Activated CD8-positive, alpha-beta T cell treated with anti-CD3 and anti-CD28 coated beads for 36 hours (primary cell): Measurements from ENCODE around the gene POU2F3. TPM values are rescaled to one million over a fixed set of nuclear protein-coding genes. Genes with fewer than 3 reads are reported as not detected.

Source experiments
- ATAC-seq: fragments of 200-7000 bp; cut with Tn5 transposase; one replicate; pipeline ENCODE4 v1.10.0; 2021; ENCODE audit warnings: mild to moderate bottlenecking, moderate library complexity
- CTCF ChIA-PET: fragments of 350-600 bp; sonication (Branson Sonifier 250); formaldehyde crosslinking; loops from one replicate; lab custom pipeline; 2021; ENCODE audit warnings: antibody characterized with exemption; lab: Charles Lee
- POLR2A ChIA-PET: fragments of 350-600 bp; sonication (Branson Sonifier 250); formaldehyde crosslinking; loops from one replicate; lab custom pipeline; 2021; ENCODE audit warnings: antibody characterized with exemption; lab: Charles Lee
- DNase-seq: peaks from one replicate; pipeline ENCODE4 v3.0.0-alpha.2; 2020
- H3K27ac Mint-ChIP-seq: one replicate; pipeline ENCODE4 v1.8.0; 2021; ENCODE audit warnings: mild to moderate bottlenecking, mixed read lengths
- H3K27me3 Mint-ChIP-seq: one replicate; pipeline ENCODE4 v1.8.0; 2021; ENCODE audit warnings: mixed read lengths
- H3K36me3 Mint-ChIP-seq: one replicate; pipeline ENCODE4 v1.8.0; 2021; ENCODE audit warnings: low read depth, mixed read lengths
- H3K4me1 Mint-ChIP-seq: one replicate; pipeline ENCODE4 v1.8.0; 2021; ENCODE audit warnings: low read depth, mixed read lengths
- H3K4me3 Mint-ChIP-seq: one replicate; pipeline ENCODE4 v1.8.0; 2021; ENCODE audit warnings: mild to moderate bottlenecking, moderate library complexity, mixed read lengths
- H3K9me3 Mint-ChIP-seq: one replicate; pipeline ENCODE4 v1.8.0; 2021; ENCODE audit warnings: mixed read lengths
- intact Hi-C: fragments of 100-400 bp; cut with micrococcal nuclease; formaldehyde crosslinking; loops from one replicate; pipeline ENCODE4 v1.10.0; 2022
- total RNA-seq, 2 experiments: library from RNA; stranded (reverse); gene quantifications; one replicate each; pipeline ENCODE4 v1.2.3, GENCODE V29; 2021
- TF ChIP-seq, protein P1 (sequence below): fragments of 200-600 bp; IDR thresholded peaks from one replicate; pipeline ENCODE4 v1.8.0; 2022; ENCODE audit warnings: antibody characterized with exemption, mild to moderate bottlenecking

Gene POU2F3
- total RNA-seq, 2 experiments from 2014 or later = not detected

DNA sequence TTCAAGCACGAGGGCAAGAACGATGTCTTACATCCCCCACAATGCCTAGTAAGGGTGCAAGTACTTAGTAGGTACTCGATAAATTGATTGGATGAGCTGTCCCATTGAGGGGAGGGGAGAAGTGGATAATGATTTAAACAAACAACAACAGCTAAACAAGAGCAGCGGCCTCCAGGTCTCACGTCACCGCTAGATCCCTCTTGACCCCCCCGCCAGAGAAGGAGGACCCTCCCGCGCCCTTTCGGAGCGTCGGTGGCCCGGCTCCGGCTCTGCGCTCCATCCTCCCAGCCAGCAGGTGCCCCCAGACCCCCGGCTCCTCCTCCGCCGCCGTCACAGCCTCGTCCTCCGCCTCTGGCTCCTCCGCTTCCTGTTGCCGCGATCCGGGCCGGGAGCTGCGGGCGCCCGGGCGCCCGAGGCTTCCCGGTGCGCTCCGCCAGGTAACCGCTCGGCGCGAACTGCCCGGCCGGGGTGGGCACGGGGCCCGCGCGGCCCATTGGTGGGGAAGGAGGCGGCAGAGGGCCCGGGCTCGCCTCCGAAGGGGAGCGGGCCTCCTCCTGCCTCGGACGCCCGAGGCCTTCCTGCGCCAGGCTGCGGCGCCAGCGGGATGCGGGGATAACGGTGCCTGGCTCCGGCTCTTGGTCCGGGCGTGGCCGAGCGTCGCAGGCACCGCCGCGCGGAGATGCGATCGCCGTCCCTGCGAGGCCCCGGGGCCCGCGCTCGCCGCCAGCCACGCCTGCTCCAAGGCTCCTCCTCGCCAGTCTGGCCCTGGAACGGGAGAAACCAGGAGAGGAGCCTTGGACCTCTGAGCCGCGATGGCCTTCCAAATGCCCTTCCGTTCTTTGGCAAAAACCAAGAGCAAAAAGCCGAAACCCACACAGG is 85.2 kb downstream of the POU2F3 start, which contains the start of gene TLCD5:
TLCD5 (plus strand) TSS at position 368 of the 879 bp plus-strand sequence. CDS start 2,143 bp downstream, outside the sequence.
- no peaks in the 10 kb centered on the region for H3K36me3 Mint-ChIP-seq
- ChIA-PET CTCF (interaction anchor here (2.9 kb wide), 1 partner anchor 10 kb away, joined by 19 read pairs; the partner anchor contains the start of gene ARHGEF12), POLR2A (no interaction called here)
- DNase-seq (peak; percentile 53), ATAC-seq (peak; percentile 80)
- TF ChIP-seq, protein P1, sequence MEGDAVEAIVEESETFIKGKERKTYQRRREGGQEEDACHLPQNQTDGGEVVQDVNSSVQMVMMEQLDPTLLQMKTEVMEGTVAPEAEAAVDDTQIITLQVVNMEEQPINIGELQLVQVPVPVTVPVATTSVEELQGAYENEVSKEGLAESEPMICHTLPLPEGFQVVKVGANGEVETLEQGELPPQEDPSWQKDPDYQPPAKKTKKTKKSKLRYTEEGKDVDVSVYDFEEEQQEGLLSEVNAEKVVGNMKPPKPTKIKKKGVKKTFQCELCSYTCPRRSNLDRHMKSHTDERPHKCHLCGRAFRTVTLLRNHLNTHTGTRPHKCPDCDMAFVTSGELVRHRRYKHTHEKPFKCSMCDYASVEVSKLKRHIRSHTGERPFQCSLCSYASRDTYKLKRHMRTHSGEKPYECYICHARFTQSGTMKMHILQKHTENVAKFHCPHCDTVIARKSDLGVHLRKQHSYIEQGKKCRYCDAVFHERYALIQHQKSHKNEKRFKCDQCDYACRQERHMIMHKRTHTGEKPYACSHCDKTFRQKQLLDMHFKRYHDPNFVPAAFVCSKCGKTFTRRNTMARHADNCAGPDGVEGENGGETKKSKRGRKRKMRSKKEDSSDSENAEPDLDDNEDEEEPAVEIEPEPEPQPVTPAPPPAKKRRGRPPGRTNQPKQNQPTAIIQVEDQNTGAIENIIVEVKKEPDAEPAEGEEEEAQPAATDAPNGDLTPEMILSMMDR = no peak
- peaks cover 20% of the 10 kb centered on the region for H3K4me1 Mint-ChIP-seq
- H3K27me3 Mint-ChIP-seq = peaks cover 57% of the 10 kb centered on the region
- H3K4me3 Mint-ChIP-seq = peak within 1 kb of the TSS; percentile 65
- intact Hi-C loops = no loop called here
- no peak within 1 kb of the TSS for H3K27ac Mint-ChIP-seq
- H3K9me3 Mint-ChIP-seq = no peaks in the 10 kb centered on the region

DNA sequence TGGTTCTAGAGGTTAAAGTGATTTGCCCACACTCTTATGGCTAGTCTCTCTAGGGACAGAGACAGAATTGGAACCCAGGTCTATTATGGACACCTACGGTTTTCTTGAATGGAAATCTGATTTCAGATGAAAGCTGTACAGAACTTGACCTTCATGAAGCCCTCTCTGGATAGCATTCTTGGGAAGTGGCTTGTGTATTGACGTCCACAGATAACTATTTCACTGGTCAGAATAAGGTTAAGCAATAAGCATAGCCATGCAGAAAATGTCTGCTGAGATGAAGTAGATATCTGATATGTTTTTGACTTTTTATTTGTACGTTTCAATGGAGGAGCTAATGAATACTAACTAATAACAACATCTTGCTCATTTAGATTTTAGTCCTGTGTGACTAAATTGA is 86.3 kb downstream of the POU2F3 start:
- TF ChIP-seq, protein P1 = no peak
- Mint-ChIP-seq H3K4me3 (peak overlapping the region; percentile 65), H3K27ac (no peak overlapping the region), H3K36me3 (no peaks in the 10 kb centered on the region), H3K9me3 (no peaks in the 10 kb centered on the region), H3K4me1 (peaks cover 20% of the 10 kb centered on the region), H3K27me3 (peaks cover 56% of the 10 kb centered on the region)
- DNase-seq = no peak
- CTCF ChIA-PET = interaction anchor here (1.1 to 2.9 kb wide), 2 partner anchors 9 to 23 kb away, joined by 3 to 19 read pairs; partner anchors contain the start of gene ARHGEF12
- ATAC-seq = no peak
- POLR2A ChIA-PET = no interaction called here
- intact Hi-C loops = no loop called here

DNA sequence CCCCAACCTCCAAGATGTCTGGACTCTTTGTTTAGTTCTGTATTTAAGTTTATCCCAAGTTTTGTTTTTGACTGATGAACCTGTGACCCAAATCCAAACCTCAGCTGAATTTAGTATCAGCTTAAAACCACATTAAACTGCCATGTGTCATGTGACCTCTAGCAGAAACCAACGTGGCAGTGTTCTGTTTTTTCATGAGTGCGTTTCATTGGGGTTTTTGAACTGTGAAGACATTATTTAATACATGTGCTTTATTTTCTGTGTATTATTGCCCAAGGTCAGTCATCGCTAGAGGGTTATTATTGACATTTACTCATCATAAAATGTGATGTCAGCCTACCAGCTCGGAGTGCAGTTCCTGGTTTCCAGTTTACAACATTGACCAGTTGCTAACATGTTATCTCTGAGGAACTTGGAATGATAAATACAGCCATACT is 86.9 kb downstream of the POU2F3 start:
- ChIA-PET POLR2A (no interaction called here), CTCF (interaction anchor here (1.1 to 2.9 kb wide), 2 partner anchors 8 to 24 kb away, joined by 3 to 19 read pairs; partner anchors contain the start of gene ARHGEF12)
- H3K9me3 Mint-ChIP-seq = no peaks in the 10 kb centered on the region

DNA sequence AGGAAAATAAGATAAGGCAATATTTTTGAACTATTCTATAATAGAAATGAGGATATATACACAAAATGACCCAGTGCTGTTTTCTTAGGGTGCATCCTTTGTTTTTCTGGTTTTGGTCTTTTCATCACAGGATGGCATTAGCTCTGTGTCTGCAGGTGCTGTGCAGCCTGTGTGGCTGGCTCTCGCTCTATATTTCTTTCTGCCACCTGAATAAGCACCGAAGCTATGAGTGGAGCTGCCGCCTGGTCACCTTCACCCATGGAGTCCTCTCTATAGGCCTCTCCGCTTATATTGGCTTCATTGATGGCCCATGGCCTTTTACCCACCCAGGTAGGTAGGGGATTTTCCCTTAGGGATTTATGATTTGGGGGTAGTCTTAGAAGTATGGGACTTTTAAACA is 87.4 kb downstream of the POU2F3 start:
- peaks cover 20% of the 10 kb centered on the region for H3K4me1 Mint-ChIP-seq
- POLR2A ChIA-PET = no interaction called here
- H3K27me3 Mint-ChIP-seq = peaks cover 55% of the 10 kb centered on the region
- no peak overlapping the region for H3K27ac Mint-ChIP-seq
- no peak for ATAC-seq
- no peak overlapping the region for H3K4me3 Mint-ChIP-seq
- H3K9me3 Mint-ChIP-seq = no peaks in the 10 kb centered on the region
- CTCF ChIA-PET = interaction anchor here (2.9 kb wide), 1 partner anchor 8 kb away, joined by 19 read pairs; the partner anchor contains the start of gene ARHGEF12
- no peak for DNase-seq
- H3K36me3 Mint-ChIP-seq = no peaks in the 10 kb centered on the region
- TF ChIP-seq, protein P1 = no peak
- intact Hi-C loops = no loop called here

More for the DNA sequence above, 86.9 kb downstream of the POU2F3 start:
- TF ChIP-seq, protein P1 = no peak
- DNase-seq (no peak), ATAC-seq (no peak)
- Mint-ChIP-seq H3K27ac (no peak overlapping the region), H3K27me3 (peaks cover 55% of the 10 kb centered on the region), H3K4me1 (peaks cover 20% of the 10 kb centered on the region), H3K36me3 (no peaks in the 10 kb centered on the region), H3K4me3 (no peak overlapping the region)
- intact Hi-C loops = no loop called here

DNA sequence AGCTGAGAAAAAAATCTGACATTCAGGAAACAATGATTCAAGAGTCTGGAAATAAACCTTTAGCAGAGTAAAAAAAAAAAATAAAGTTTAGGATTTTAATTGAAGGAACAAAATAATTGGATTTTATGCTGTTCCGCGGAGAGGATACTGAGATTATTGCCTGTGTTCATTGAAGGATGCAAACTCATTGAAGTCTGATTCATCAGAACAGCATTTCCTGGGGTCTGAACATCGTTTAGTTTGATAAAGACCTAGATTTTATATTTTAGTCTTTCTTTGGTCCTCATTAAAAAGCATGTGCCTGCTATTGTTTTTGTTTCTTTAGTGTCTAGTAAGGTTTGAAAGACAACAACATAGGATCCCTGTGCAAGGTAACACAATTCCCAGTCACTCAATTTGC is 89.6 kb downstream of the POU2F3 start:
- Mint-ChIP-seq H3K27me3 (peaks cover 47% of the 10 kb centered on the region), H3K4me3 (no peak overlapping the region), H3K36me3 (no peaks in the 10 kb centered on the region), H3K9me3 (no peaks in the 10 kb centered on the region), H3K27ac (no peak overlapping the region), H3K4me1 (peaks cover 20% of the 10 kb centered on the region)
- intact Hi-C loops = no loop called here
- ChIA-PET POLR2A (no interaction called here), CTCF (no interaction called here)
- TF ChIP-seq, protein P1 = no peak
- DNase-seq (no peak), ATAC-seq (no peak)
